H9 (cell line): ENCODE measurements around the gene KBTBD2. TPM values are rescaled to one million over a fixed set of nuclear protein-coding genes. Genes with fewer than 3 reads are reported as not detected.

ENCODE experiments used
- DNase-seq: peaks from one replicate; pipeline ENCODE4 v3.0.0-alpha.2; 2017
- H2AFZ ChIP-seq: one replicate; pipeline ENCODE4 v1.6.1; 2013; ENCODE audit warnings: mild to moderate bottlenecking, low read length, control low read depth, moderate library complexity
- H2AK5ac ChIP-seq: 2 replicates; pipeline ENCODE4 v1.6.1; 2013; ENCODE audit warnings: low read length, control low read depth, mixed read lengths; ENCODE audit not compliant: insufficient read length
- H2BK120ac ChIP-seq: one replicate; pipeline ENCODE4 v1.6.1; 2013; ENCODE audit warnings: low read depth, mild to moderate bottlenecking, low read length, control low read depth, inconsistent platforms; ENCODE audit not compliant: poor library complexity, severe bottlenecking
- H2BK12ac ChIP-seq: 2 replicates; pipeline ENCODE4 v1.6.1; 2013; ENCODE audit warnings: low read length, control low read depth, mixed read lengths, low read depth; ENCODE audit not compliant: insufficient read length
- H2BK15ac ChIP-seq: 2 replicates; pipeline ENCODE4 v1.6.1; 2013; ENCODE audit warnings: low read depth, low read length, control low read depth
- H2BK20ac ChIP-seq: one replicate; pipeline ENCODE4 v1.6.1; 2013; ENCODE audit warnings: low read depth, mild to moderate bottlenecking, low read length, control low read depth, inconsistent platforms; ENCODE audit not compliant: poor library complexity, severe bottlenecking
- H2BK5ac ChIP-seq: 2 replicates; pipeline ENCODE4 v1.6.1; 2013; ENCODE audit warnings: low read length, control low read depth, mixed read lengths; ENCODE audit not compliant: insufficient read length
- H3K14ac ChIP-seq: 2 replicates; pipeline ENCODE4 v1.6.1; 2013; ENCODE audit warnings: low read length, control low read depth; ENCODE audit not compliant: insufficient read depth
- H3K18ac ChIP-seq: 2 replicates; pipeline ENCODE4 v1.6.1; 2013; ENCODE audit warnings: low read depth, mild to moderate bottlenecking, mixed read lengths, low read length, control low read depth; ENCODE audit not compliant: insufficient read length
- H3K23ac ChIP-seq: 2 replicates; pipeline ENCODE4 v1.6.1; 2013; ENCODE audit warnings: low read length, control low read depth, mixed read lengths, low read depth; ENCODE audit not compliant: insufficient read length
- H3K23me2 ChIP-seq: 2 replicates; pipeline ENCODE4 v1.6.1; 2013; ENCODE audit warnings: low read depth, mild to moderate bottlenecking, mixed read lengths, low read length, control low read depth; ENCODE audit not compliant: insufficient read length, poor library complexity, severe bottlenecking
- H3K27ac ChIP-seq: 2 replicates; pipeline ENCODE4 v1.5.1; 2013; ENCODE audit warnings: low read length, control low read depth, mixed read lengths, low read depth; ENCODE audit not compliant: insufficient read length
- H3K27me3 ChIP-seq: 2 replicates; pipeline ENCODE4 v1.6.1; 2013; ENCODE audit warnings: low read length, control low read depth, inconsistent platforms; ENCODE audit not compliant: insufficient read depth
- H3K4ac ChIP-seq: 2 replicates; pipeline ENCODE4 v1.6.1; 2013; ENCODE audit warnings: low read depth, mild to moderate bottlenecking, control low read depth, inconsistent platforms, low read length, moderate library complexity
- H3K4me1 ChIP-seq: 2 replicates; pipeline ENCODE4 v1.6.1; 2013; ENCODE audit warnings: low read length, control low read depth, inconsistent platforms; ENCODE audit not compliant: insufficient read depth
- H3K4me2 ChIP-seq: 2 replicates; pipeline ENCODE4 v1.6.1; 2013; ENCODE audit warnings: low read length, control low read depth, mixed read lengths; ENCODE audit not compliant: insufficient read length, insufficient read depth
- H3K56ac ChIP-seq: 2 replicates; pipeline ENCODE4 v1.6.1; 2013; ENCODE audit warnings: low read depth, mild to moderate bottlenecking, mixed read lengths, low read length, control low read depth; ENCODE audit not compliant: insufficient read length
- H3K79me1 ChIP-seq: 2 replicates; pipeline ENCODE4 v1.6.1; 2013; ENCODE audit warnings: low read depth, mild to moderate bottlenecking, moderate library complexity, low read length, control low read depth, inconsistent platforms; ENCODE audit not compliant: insufficient read depth, poor library complexity, severe bottlenecking
- H3K79me2 ChIP-seq: 2 replicates; pipeline ENCODE4 v1.6.1; 2013; ENCODE audit warnings: low read length, control low read depth, inconsistent platforms; ENCODE audit not compliant: insufficient read depth
- H3K9ac ChIP-seq: 2 replicates; pipeline ENCODE4 v1.6.1; 2013; ENCODE audit warnings: low read length, control low read depth, mixed read lengths; ENCODE audit not compliant: insufficient read length; ENCODE audit errors: extremely low read depth
- H3K9me3 ChIP-seq: one replicate; pipeline ENCODE4 v1.6.1; 2013; ENCODE audit warnings: low read depth, low read length, inconsistent platforms; ENCODE audit not compliant: control insufficient read depth
- H3T11ph ChIP-seq: one replicate; pipeline ENCODE4 v1.6.1; 2013; ENCODE audit warnings: mild to moderate bottlenecking, low read length, control low read depth, inconsistent platforms
- H4K20me1 ChIP-seq: one replicate; pipeline ENCODE4 v1.6.1; 2013; ENCODE audit not compliant: control insufficient read depth, insufficient read length, insufficient read depth
- H4K5ac ChIP-seq: 2 replicates; pipeline ENCODE4 v1.6.1; 2013; ENCODE audit warnings: low read depth, mild to moderate bottlenecking, mixed read lengths, low read length, control low read depth; ENCODE audit not compliant: insufficient read length
- H4K8ac ChIP-seq: replicated peaks from 2 replicates; pipeline ENCODE4 v1.6.1; 2013; ENCODE audit warnings: low read length, control low read depth, mixed read lengths, low read depth; ENCODE audit not compliant: insufficient read length
- H4K91ac ChIP-seq: 2 replicates; pipeline ENCODE4 v1.6.1; 2013; ENCODE audit warnings: low read depth, mild to moderate bottlenecking, moderate library complexity, mixed read lengths, low read length, control low read depth; ENCODE audit not compliant: insufficient read length
- H3K27ac Mint-ChIP-seq, 3 experiments: 2 replicates in 2 of 3; 3 replicates in 1 of 3; pipeline ENCODE4 v1.8.0; 2020 to 2021; ENCODE audit warnings: mixed read lengths in 3 of 3, mild to moderate bottlenecking in 1 of 3, moderate library complexity in 1 of 3
- H3K27me3 Mint-ChIP-seq: 2 replicates; pipeline ENCODE4 v1.8.0; 2021; ENCODE audit warnings: low read depth, mild to moderate bottlenecking, moderate library complexity, mixed read lengths
- H3K36me3 Mint-ChIP-seq, 3 experiments: 2 replicates in 2 of 3; 3 replicates in 1 of 3; pipeline ENCODE4 v1.8.0; 2020 to 2021; ENCODE audit warnings: low read depth in 3 of 3, mixed read lengths in 3 of 3; ENCODE audit not compliant: insufficient read depth in 1 of 3
- H3K4me1 Mint-ChIP-seq, 2 experiments: 2 replicates each; pipeline ENCODE4 v1.8.0; 2020; ENCODE audit warnings: mixed read lengths in 2 of 2
- H3K4me3 Mint-ChIP-seq, 2 experiments: 2 replicates in 1 of 2; 3 replicates in 1 of 2; pipeline ENCODE4 v1.8.0; 2020 to 2021; ENCODE audit warnings: mild to moderate bottlenecking in 2 of 2, mixed read lengths in 2 of 2, moderate library complexity in 1 of 2
- H3K9me3 Mint-ChIP-seq, 2 experiments: 2 replicates in 1 of 2; 3 replicates in 1 of 2; pipeline ENCODE4 v1.8.0; 2020; ENCODE audit warnings: mild to moderate bottlenecking in 2 of 2, mixed read lengths in 2 of 2, moderate library complexity in 1 of 2
- CTCF ChIP-seq: fragments of 200-600 bp; sonication (generic); conservative IDR thresholded peaks from 3 replicates; pipeline ENCODE4 v1.8.0; 2021; ENCODE audit warnings: antibody characterized with exemption, mild to moderate bottlenecking
- WGBS: extraction: QIAGEN DNeasy Blood & Tissue Kit; methylation state at CpG from one replicate; pipeline ENCODE4 v1.1.7; 2013; ENCODE audit warnings: missing lambda C conversion rate, low lambda C conversion rate, mixed read lengths; ENCODE audit not compliant: insufficient read length; ENCODE audit errors: extremely low coverage; 5-methylcytosine and 5-hydroxymethylcytosine counted together
- total RNA-seq: library from RNA; stranded (reverse); gene quantifications from 2 replicates; pipeline ENCODE4 v1.2.1, GENCODE V29; 2021

The KBTBD2 gene
- total RNA-seq, 1 experiment from 2014 or later: 34.2 TPM

GRCh38 chr7:32915041-32915536, 23.5 kb upstream of the KBTBD2 start:
- no peaks in the 10 kb centered on the region for H3K9me3 ChIP-seq
- no peak overlapping the region for H3K14ac ChIP-seq
- WGBS: no CpG with 5 or more reads among the region's 5 CpGs
- H2AK5ac ChIP-seq: no peak overlapping the region
- H3K18ac ChIP-seq: no peak overlapping the region
- DNase-seq: no peak
- H3K79me2 ChIP-seq: no peaks in the 10 kb centered on the region
- H3K4me2 ChIP-seq: no peak overlapping the region
- no peak overlapping the region for H2BK120ac ChIP-seq
- Mint-ChIP-seq H3K9me3 (no peaks in the 10 kb centered on the region), H3K4me1 (no peaks in the 10 kb centered on the region), H3K27ac (no peak overlapping the region), H3K27me3 (peaks cover 60% of the 10 kb centered on the region), H3K4me3 (no peak overlapping the region), H3K36me3 (no peaks in the 10 kb centered on the region)
- TF ChIP-seq CTCF: no peak
- no peak overlapping the region for H3K56ac ChIP-seq
- H3T11ph ChIP-seq: no peak overlapping the region
- H3K4me1 ChIP-seq: no peaks in the 10 kb centered on the region
- H2BK12ac ChIP-seq: no peak overlapping the region
- H3K23me2 ChIP-seq: no peaks in the 10 kb centered on the region
- no peaks in the 10 kb centered on the region for H3K79me1 ChIP-seq
- H2AFZ ChIP-seq: no peak overlapping the region
- H4K91ac ChIP-seq: no peak overlapping the region
- H2BK5ac ChIP-seq: no peak overlapping the region
- no peak overlapping the region for H3K27ac ChIP-seq
- H2BK20ac ChIP-seq: no peak overlapping the region
- no peaks in the 10 kb centered on the region for H3K27me3 ChIP-seq
- H4K20me1 ChIP-seq: no peaks in the 10 kb centered on the region
- H3K4ac ChIP-seq: no peak overlapping the region
- no peak overlapping the region for H2BK15ac ChIP-seq
- H3K9ac ChIP-seq: no peak overlapping the region
- no peak overlapping the region for H3K23ac ChIP-seq
- H4K5ac ChIP-seq: no peak overlapping the region
- H4K8ac ChIP-seq: no peak overlapping the region
